ENCODE measurements around the gene RASSF10.

- TF ChIP-seq CTCF (conservative IDR thresholded peaks at IDR 0.05; ENCODE audit: low read depth, low read length) (no peak), EZH2 (IDR thresholded peaks at IDR 0.05; ENCODE audit: low read length, unreplicated experiment) (no peak), EZH2phosphoT487 (IDR thresholded peaks at IDR 0.05; ENCODE audit: borderline replicate concordance, low read length) (no peak)
Measured at GRCh38 chr11:13012056-13012661, 3.0 kb downstream of the RASSF10 start.

All from PC-3 (cell line).